Measurements from ENCODE around the gene ZNF500.

The ZNF500 gene

GRCh38 chr16:4766875-4767628 is at the start of gene ZNF500:
ZNF500 (minus strand) TSS chr16:4767162; CDS start chr16:4765978, 1,184 bp downstream.
- H3K79me2 ChIP-seq (ENCODE audit: low read length) = peaks cover 19% of the 10 kb centered on the region
- peak; percentile 97 for DNase-seq
- peaks cover 17% of the 10 kb centered on the region; the same call in 1 of the 2 replicates for H3F3A ChIP-seq (ENCODE audit: insufficient read depth, low read length)
- no peak for TF ChIP-seq EZH2 (optimal IDR thresholded peaks at IDR 0.05; ENCODE audit: low read depth, low read length)
- no peak for TF ChIP-seq CTCF (IDR thresholded peaks at IDR 0.05; ENCODE audit: low read length)
- TF ChIP-seq EZH2phosphoT487 (IDR thresholded peaks at IDR 0.05; ENCODE audit: low read length) = no peak
- H3K27me3 ChIP-seq (replicated peaks; ENCODE audit: insufficient read depth, low read length) = no peaks in the 10 kb centered on the region
- H2AFZ ChIP-seq (ENCODE audit: low read length) = peak within 1 kb of the TSS; percentile 99
- no peak within 1 kb of the TSS; the same call in 1 of the 2 replicates for H3K27ac ChIP-seq (ENCODE audit: low read length)
- H3K9me3 ChIP-seq (replicated peaks; ENCODE audit: insufficient read depth, low read length) = no peaks in the 10 kb centered on the region
- H3K4me3 ChIP-seq (ENCODE audit: low read length) = peak within 1 kb of the TSS; percentile 99
- peak within 1 kb of the TSS; percentile 93 for H3K9ac ChIP-seq (ENCODE audit: low read length)
- peak within 1 kb of the TSS; percentile 94 for H3K4me2 ChIP-seq (ENCODE audit: low read depth, low read length)
- H4K20me1 ChIP-seq (ENCODE audit: insufficient read depth, low read length) = no peaks in the 10 kb centered on the region
- H3K4me1 ChIP-seq (ENCODE audit: low read length) = peaks cover 10% of the 10 kb centered on the region; the same call in 1 of the 2 replicates
- no peaks in the 10 kb centered on the region for H3K9me2 ChIP-seq (replicated peaks; ENCODE audit: insufficient read depth, low read length)
- no peaks in the 10 kb centered on the region for H3K36me3 ChIP-seq (replicated peaks; ENCODE audit: insufficient read depth, low read length)

- no peak for DNase-seq
- no peaks in the 10 kb centered on the region for H3K36me3 ChIP-seq (replicated peaks; ENCODE audit: insufficient read depth, low read length)
These were observed 47.7 kb upstream of the ZNF500 start for GRCh38 chr16:4814542-4815173.

GRCh38 chr16:4814046-4814445 is 47.1 kb upstream of the ZNF500 start:
- DNase-seq = no peak
- H3K27me3 ChIP-seq (replicated peaks; ENCODE audit: insufficient read depth, low read length) = no peaks in the 10 kb centered on the region
- no peaks in the 10 kb centered on the region for H3K9me2 ChIP-seq (replicated peaks; ENCODE audit: insufficient read depth, low read length)
- peaks cover 3% of the 10 kb centered on the region; the same call in 1 of the 2 replicates for H3F3A ChIP-seq (ENCODE audit: insufficient read depth, low read length)
- H3K9me3 ChIP-seq (replicated peaks; ENCODE audit: insufficient read depth, low read length) = no peaks in the 10 kb centered on the region
- no peak overlapping the region for H3K9ac ChIP-seq (ENCODE audit: low read length)
- H3K4me3 ChIP-seq (ENCODE audit: low read length) = no peak overlapping the region
- H3K36me3 ChIP-seq (replicated peaks; ENCODE audit: insufficient read depth, low read length) = no peaks in the 10 kb centered on the region
- no peak overlapping the region for H3K4me2 ChIP-seq (ENCODE audit: low read depth, low read length)
- H4K20me1 ChIP-seq (ENCODE audit: insufficient read depth, low read length) = no peaks in the 10 kb centered on the region
- H3K79me2 ChIP-seq (ENCODE audit: low read length) = no peaks in the 10 kb centered on the region
- TF ChIP-seq EZH2phosphoT487 (IDR thresholded peaks at IDR 0.05; ENCODE audit: low read length) = no peak
- no peak for TF ChIP-seq EZH2 (optimal IDR thresholded peaks at IDR 0.05; ENCODE audit: low read depth, low read length)
- TF ChIP-seq CTCF (IDR thresholded peaks at IDR 0.05; ENCODE audit: low read length) = no peak
- no peak overlapping the region for H3K27ac ChIP-seq (ENCODE audit: low read length)
- no peaks in the 10 kb centered on the region for H3K4me1 ChIP-seq (ENCODE audit: low read length)
- no peak overlapping the region for H2AFZ ChIP-seq (ENCODE audit: low read length)

More at GRCh38 chr16:4814542-4815173, 47.7 kb upstream of the ZNF500 start:
- no peak overlapping the region for H3K4me3 ChIP-seq (ENCODE audit: low read length)
- no peaks in the 10 kb centered on the region for H3K79me2 ChIP-seq (ENCODE audit: low read length)
- H3K9ac ChIP-seq (ENCODE audit: low read length) = no peak overlapping the region
- no peak overlapping the region for H2AFZ ChIP-seq (ENCODE audit: low read length)
- no peaks in the 10 kb centered on the region for H4K20me1 ChIP-seq (ENCODE audit: insufficient read depth, low read length)
- H3F3A ChIP-seq (ENCODE audit: insufficient read depth, low read length) = peaks cover 3% of the 10 kb centered on the region; the same call in 1 of the 2 replicates
- no peaks in the 10 kb centered on the region for H3K27me3 ChIP-seq (replicated peaks; ENCODE audit: insufficient read depth, low read length)
- TF ChIP-seq CTCF (IDR thresholded peaks at IDR 0.05; ENCODE audit: low read length) = no peak
- TF ChIP-seq EZH2 (optimal IDR thresholded peaks at IDR 0.05; ENCODE audit: low read depth, low read length) = no peak
- no peak for TF ChIP-seq EZH2phosphoT487 (IDR thresholded peaks at IDR 0.05; ENCODE audit: low read length)
- no peaks in the 10 kb centered on the region for H3K9me3 ChIP-seq (replicated peaks; ENCODE audit: insufficient read depth, low read length)
- no peak overlapping the region for H3K4me2 ChIP-seq (ENCODE audit: low read depth, low read length)
- no peak overlapping the region for H3K27ac ChIP-seq (ENCODE audit: low read length)
- H3K9me2 ChIP-seq (replicated peaks; ENCODE audit: insufficient read depth, low read length) = no peaks in the 10 kb centered on the region
- no peaks in the 10 kb centered on the region for H3K4me1 ChIP-seq (ENCODE audit: low read length)

All from MM.1S (cell line).